WTC11 (cell line): Measurements from ENCODE around the gene ADAT3. TPM values are rescaled to one million over a fixed set of nuclear protein-coding genes. Genes with fewer than 3 reads are reported as not detected.

Source experiments
- ATAC-seq: fragments of 200-7000 bp; cut with Tn5 transposase; 2 replicates; pipeline ENCODE4 v1.10.0; 2021; ENCODE audit warnings: mild to moderate bottlenecking, moderate library complexity
- CTCF ChIA-PET: fragments of 300-600 bp; sonication (Branson Sonifier 250); formaldehyde crosslinking; loops from one replicate; lab custom pipeline; 2021; ENCODE audit warnings: antibody characterized with exemption; lab: Charles Lee
- POLR2A ChIA-PET: fragments of 350-600 bp; sonication (Branson Sonifier 250); formaldehyde crosslinking; loops from one replicate; lab custom pipeline; 2021; ENCODE audit warnings: antibody characterized with exemption; lab: Charles Lee
- DNase-seq: peaks from one replicate; pipeline ENCODE4 v3.0.0; 2021; ENCODE audit warnings: low spot score
- H3K27ac Mint-ChIP-seq: 2 replicates; pipeline ENCODE4 v1.8.0; 2021; ENCODE audit warnings: mixed read lengths
- H3K27me3 Mint-ChIP-seq: 2 replicates; pipeline ENCODE4 v1.8.0; 2021; ENCODE audit warnings: low read depth, mild to moderate bottlenecking, moderate library complexity, mixed read lengths
- H3K36me3 Mint-ChIP-seq: 2 replicates; pipeline ENCODE4 v1.8.0; 2021; ENCODE audit warnings: mixed read lengths
- H3K4me1 Mint-ChIP-seq: 2 replicates; pipeline ENCODE4 v1.8.0; 2022; ENCODE audit warnings: mixed read lengths
- H3K4me3 Mint-ChIP-seq: 2 replicates; pipeline ENCODE4 v1.8.0; 2021; ENCODE audit warnings: mild to moderate bottlenecking, moderate library complexity, mixed read lengths
- H3K9me3 Mint-ChIP-seq: 2 replicates; pipeline ENCODE4 v1.8.0; 2021; ENCODE audit warnings: mixed read lengths
- ELF4 ChIP-seq: sonication (generic); formaldehyde crosslinking; IDR thresholded peaks from 2 replicates; pipeline ENCODE4 v1.8.1; 2022; ENCODE audit warnings: low read depth, mild to moderate bottlenecking, moderate library complexity, missing genetic modification reagents
- FOXK1 ChIP-seq: sonication (generic); formaldehyde crosslinking; IDR thresholded peaks from 2 replicates; pipeline ENCODE4 v1.8.0; 2022; ENCODE audit warnings: mild to moderate bottlenecking, moderate library complexity, missing genetic modification reagents
- FOXP1 ChIP-seq: sonication (generic); formaldehyde crosslinking; IDR thresholded peaks from 2 replicates; pipeline ENCODE4 v1.8.0; 2022; ENCODE audit warnings: missing genetic modification reagents, mild to moderate bottlenecking, moderate library complexity, borderline replicate concordance
- HMGA2 ChIP-seq: fragments of 250-450 bp; sonication (Bioruptor Pico); IDR thresholded peaks from 2 replicates; pipeline ENCODE4 v1.4.0; 2021; ENCODE audit warnings: mild to moderate bottlenecking, moderate library complexity
- JAZF1 ChIP-seq: fragments of 250-450 bp; sonication (Bioruptor Pico); IDR thresholded peaks from 2 replicates; pipeline ENCODE4 v1.9.0; 2021; ENCODE audit warnings: moderate library complexity, mild to moderate bottlenecking, inconsistent platforms
- JUN ChIP-seq: sonication (generic); formaldehyde crosslinking; IDR thresholded peaks from 2 replicates; pipeline ENCODE4 v1.8.0; 2023; ENCODE audit warnings: mild to moderate bottlenecking, missing genetic modification reagents
- SP1 ChIP-seq: sonication (generic); formaldehyde crosslinking; conservative IDR thresholded peaks from 2 replicates; pipeline ENCODE4 v1.8.1; 2022; ENCODE audit warnings: missing genetic modification reagents
- ZNF232 ChIP-seq: sonication (generic); formaldehyde crosslinking; IDR thresholded peaks from 2 replicates; pipeline ENCODE4 v1.8.0; 2022; ENCODE audit warnings: mild to moderate bottlenecking, missing genetic modification reagents
- ZNF317 ChIP-seq: sonication (generic); formaldehyde crosslinking; IDR thresholded peaks from 2 replicates; pipeline ENCODE4 v1.8.1; 2023; ENCODE audit warnings: low read depth, mild to moderate bottlenecking, moderate library complexity, missing genetic modification reagents, borderline replicate concordance
- total RNA-seq: library from RNA; stranded (reverse); gene quantifications from 3 replicates; pipeline ENCODE4 v1.2.3, GENCODE V29; 2021
- TF ChIP-seq, protein P1 (sequence below): sonication (generic); formaldehyde crosslinking; IDR thresholded peaks from 2 replicates; pipeline ENCODE4 v1.8.1; 2023; ENCODE audit warnings: mild to moderate bottlenecking, missing genetic modification reagents, moderate library complexity
- TF ChIP-seq, protein P2 (sequence below): fragments of 250-450 bp; sonication (Bioruptor Pico); IDR thresholded peaks from 2 replicates; pipeline ENCODE4 v1.9.0; 2021; ENCODE audit warnings: mild to moderate bottlenecking
- TF ChIP-seq, protein P3 (sequence below): sonication (generic); formaldehyde crosslinking; IDR thresholded peaks from 2 replicates; pipeline ENCODE4 v1.8.1; 2023; ENCODE audit warnings: mild to moderate bottlenecking, missing genetic modification reagents, borderline replicate concordance
- TF ChIP-seq, protein P4 (sequence below): fragments of 250-450 bp; sonication (Bioruptor Pico); conservative IDR thresholded peaks from 2 replicates; pipeline ENCODE4 v1.9.0; 2021; ENCODE audit warnings: mild to moderate bottlenecking
- TF ChIP-seq, protein P5 (sequence below): sonication (generic); formaldehyde crosslinking; IDR thresholded peaks from 2 replicates; pipeline ENCODE4 v1.8.0; 2022; ENCODE audit warnings: mild to moderate bottlenecking, missing genetic modification reagents
- TF ChIP-seq, protein P6 (sequence below): sonication (generic); formaldehyde crosslinking; IDR thresholded peaks from 2 replicates; pipeline ENCODE4 v1.8.1; 2022; ENCODE audit warnings: missing genetic modification reagents, borderline replicate concordance
- TF ChIP-seq, protein P7 (sequence below): sonication (generic); formaldehyde crosslinking; conservative IDR thresholded peaks from 2 replicates; pipeline ENCODE4 v1.8.1; 2022; ENCODE audit warnings: mild to moderate bottlenecking, missing genetic modification reagents

The ADAT3 gene
- total RNA-seq, 1 experiment from 2014 or later: 20.3 TPM

DNA sequence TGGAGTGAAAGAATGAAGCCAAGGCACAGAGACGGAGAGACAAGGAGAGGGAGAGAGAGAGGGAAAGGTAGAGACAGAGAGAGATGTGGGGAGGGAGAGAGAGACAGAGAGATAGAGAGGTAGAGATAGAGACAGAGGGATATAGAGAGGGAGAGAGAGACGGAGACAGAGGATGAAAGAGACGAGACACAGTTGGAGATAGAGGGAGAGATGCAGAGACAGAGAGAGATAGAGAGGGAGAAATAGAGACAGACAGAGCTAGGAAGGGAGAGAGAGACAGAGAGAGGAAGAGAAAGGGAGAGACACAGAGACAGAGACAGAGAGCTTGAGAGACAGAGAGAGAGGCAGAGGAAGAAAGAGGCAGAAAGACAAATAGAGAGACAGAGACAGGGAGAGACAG is 31.2 kb downstream of the ADAT3 start:
- ATAC-seq: no peak
- peaks cover 9% of the 10 kb centered on the region for H3K4me1 Mint-ChIP-seq
- TF ChIP-seq, protein P1, sequence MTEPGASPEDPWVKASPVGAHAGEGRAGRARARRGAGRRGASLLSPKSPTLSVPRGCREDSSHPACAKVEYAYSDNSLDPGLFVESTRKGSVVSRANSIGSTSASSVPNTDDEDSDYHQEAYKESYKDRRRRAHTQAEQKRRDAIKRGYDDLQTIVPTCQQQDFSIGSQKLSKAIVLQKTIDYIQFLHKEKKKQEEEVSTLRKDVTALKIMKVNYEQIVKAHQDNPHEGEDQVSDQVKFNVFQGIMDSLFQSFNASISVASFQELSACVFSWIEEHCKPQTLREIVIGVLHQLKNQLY: no peak
- TF ChIP-seq, all 79 proteins: peak for 0
- Mint-ChIP-seq H3K36me3 (peaks cover 7% of the 10 kb centered on the region), H3K27ac (peak overlapping the region; percentile 37; the same call in 1 of the 2 replicates), H3K9me3 (peaks cover 11% of the 10 kb centered on the region), H3K4me3 (no peak overlapping the region), H3K27me3 (peaks cover 18% of the 10 kb centered on the region)
- ChIA-PET CTCF (interaction anchor here (2.1 kb wide), 1 partner anchor 10 kb away, joined by 6 read pairs; no protein-coding TSS in a partner anchor), POLR2A (interaction anchor here (0.6 kb wide), 1 partner anchor 204 kb away, joined by 10 read pairs; no protein-coding TSS in a partner anchor)
- DNase-seq: no peak

DNA sequence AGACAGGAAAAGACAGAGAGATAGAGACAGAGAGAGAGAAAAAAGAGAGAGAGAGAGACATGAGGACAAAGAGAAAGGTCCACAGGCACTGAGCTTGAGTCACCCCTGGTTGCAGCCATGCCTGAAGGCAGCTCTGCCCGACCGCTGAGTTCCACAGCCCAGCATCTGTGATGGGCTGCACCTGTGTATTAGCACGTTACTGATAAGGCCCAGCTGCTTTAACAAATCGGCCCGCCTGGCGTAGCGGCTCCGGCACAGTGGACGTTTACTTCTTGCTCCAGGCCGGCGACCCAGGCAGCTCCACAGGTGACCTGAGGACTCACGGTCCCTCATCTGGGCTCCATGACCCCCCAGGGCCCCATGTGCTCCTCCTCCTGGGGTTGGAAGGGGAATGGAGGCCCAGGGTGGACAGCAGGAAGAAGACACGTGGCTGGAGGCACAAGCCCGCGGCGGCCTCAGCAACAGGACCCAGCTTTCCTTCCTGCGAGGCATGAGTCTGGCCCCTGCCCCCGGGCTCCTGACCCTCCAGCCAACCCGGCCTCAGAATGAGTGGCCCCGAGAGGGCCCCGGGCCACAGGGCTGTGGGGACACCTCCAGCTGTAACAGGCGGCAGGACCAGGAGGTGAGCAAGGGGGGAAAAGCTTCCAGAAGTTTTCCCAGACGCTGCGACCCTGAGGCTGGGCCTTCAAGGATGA is 31.9 kb downstream of the ADAT3 start:
- H3K9me3 Mint-ChIP-seq: peaks cover 6% of the 10 kb centered on the region
- ATAC-seq: no peak
- TF ChIP-seq ZNF317: no peak
- no peak for TF ChIP-seq ZNF232
- TF ChIP-seq, protein P2, sequence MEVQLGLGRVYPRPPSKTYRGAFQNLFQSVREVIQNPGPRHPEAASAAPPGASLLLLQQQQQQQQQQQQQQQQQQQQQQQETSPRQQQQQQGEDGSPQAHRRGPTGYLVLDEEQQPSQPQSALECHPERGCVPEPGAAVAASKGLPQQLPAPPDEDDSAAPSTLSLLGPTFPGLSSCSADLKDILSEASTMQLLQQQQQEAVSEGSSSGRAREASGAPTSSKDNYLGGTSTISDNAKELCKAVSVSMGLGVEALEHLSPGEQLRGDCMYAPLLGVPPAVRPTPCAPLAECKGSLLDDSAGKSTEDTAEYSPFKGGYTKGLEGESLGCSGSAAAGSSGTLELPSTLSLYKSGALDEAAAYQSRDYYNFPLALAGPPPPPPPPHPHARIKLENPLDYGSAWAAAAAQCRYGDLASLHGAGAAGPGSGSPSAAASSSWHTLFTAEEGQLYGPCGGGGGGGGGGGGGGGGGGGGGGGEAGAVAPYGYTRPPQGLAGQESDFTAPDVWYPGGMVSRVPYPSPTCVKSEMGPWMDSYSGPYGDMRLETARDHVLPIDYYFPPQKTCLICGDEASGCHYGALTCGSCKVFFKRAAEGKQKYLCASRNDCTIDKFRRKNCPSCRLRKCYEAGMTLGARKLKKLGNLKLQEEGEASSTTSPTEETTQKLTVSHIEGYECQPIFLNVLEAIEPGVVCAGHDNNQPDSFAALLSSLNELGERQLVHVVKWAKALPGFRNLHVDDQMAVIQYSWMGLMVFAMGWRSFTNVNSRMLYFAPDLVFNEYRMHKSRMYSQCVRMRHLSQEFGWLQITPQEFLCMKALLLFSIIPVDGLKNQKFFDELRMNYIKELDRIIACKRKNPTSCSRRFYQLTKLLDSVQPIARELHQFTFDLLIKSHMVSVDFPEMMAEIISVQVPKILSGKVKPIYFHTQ: no peak
- TF ChIP-seq, protein P3, sequence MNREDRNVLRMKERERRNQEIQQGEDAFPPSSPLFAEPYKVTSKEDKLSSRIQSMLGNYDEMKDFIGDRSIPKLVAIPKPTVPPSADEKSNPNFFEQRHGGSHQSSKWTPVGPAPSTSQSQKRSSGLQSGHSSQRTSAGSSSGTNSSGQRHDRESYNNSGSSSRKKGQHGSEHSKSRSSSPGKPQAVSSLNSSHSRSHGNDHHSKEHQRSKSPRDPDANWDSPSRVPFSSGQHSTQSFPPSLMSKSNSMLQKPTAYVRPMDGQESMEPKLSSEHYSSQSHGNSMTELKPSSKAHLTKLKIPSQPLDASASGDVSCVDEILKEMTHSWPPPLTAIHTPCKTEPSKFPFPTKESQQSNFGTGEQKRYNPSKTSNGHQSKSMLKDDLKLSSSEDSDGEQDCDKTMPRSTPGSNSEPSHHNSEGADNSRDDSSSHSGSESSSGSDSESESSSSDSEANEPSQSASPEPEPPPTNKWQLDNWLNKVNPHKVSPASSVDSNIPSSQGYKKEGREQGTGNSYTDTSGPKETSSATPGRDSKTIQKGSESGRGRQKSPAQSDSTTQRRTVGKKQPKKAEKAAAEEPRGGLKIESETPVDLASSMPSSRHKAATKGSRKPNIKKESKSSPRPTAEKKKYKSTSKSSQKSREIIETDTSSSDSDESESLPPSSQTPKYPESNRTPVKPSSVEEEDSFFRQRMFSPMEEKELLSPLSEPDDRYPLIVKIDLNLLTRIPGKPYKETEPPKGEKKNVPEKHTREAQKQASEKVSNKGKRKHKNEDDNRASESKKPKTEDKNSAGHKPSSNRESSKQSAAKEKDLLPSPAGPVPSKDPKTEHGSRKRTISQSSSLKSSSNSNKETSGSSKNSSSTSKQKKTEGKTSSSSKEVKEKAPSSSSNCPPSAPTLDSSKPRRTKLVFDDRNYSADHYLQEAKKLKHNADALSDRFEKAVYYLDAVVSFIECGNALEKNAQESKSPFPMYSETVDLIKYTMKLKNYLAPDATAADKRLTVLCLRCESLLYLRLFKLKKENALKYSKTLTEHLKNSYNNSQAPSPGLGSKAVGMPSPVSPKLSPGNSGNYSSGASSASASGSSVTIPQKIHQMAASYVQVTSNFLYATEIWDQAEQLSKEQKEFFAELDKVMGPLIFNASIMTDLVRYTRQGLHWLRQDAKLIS: no peak
- no peak for TF ChIP-seq ELF4 (CRISPR knock-in tag)
- TF ChIP-seq, protein P4, sequence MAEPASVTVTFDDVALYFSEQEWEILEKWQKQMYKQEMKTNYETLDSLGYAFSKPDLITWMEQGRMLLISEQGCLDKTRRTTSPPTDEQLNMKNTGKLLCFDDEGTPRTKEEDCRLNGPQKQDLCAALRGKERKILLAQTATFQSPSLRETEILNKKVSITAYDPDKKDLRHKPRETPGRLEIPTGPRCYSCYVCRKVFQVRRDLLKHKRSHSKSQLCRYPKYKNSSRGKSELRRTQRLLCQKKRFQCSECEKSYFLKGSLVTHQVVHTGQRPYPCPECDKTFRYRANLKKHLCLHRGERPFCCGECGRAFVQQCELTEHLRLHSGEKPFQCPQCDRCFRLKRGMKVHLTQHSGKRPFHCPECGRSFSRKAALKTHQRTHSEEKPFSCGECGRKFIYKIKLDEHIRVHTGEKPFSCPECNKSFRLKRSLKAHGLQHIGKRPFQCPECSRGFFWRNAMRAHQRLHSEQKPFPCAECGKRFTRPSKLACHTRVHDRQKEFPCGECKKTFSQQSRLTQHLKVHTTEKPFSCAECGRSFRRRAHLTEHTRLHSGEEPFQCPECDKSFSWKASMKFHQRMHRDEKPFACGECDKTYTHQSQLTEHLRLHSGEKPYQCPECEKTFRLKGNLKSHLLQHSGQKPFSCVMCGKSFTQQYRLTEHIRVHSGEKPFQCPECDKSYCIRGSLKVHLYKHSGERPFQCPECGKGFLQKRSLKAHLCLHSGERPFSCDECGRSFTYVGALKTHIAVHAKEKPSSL (CRISPR knock-in tag): no peak
- no peak for TF ChIP-seq JUN (CRISPR knock-in tag)
- TF ChIP-seq HMGA2 (CRISPR knock-in tag): no peak
- no peak for TF ChIP-seq JAZF1 (CRISPR knock-in tag)
- TF ChIP-seq, protein P1: no peak
- TF ChIP-seq, protein P5, sequence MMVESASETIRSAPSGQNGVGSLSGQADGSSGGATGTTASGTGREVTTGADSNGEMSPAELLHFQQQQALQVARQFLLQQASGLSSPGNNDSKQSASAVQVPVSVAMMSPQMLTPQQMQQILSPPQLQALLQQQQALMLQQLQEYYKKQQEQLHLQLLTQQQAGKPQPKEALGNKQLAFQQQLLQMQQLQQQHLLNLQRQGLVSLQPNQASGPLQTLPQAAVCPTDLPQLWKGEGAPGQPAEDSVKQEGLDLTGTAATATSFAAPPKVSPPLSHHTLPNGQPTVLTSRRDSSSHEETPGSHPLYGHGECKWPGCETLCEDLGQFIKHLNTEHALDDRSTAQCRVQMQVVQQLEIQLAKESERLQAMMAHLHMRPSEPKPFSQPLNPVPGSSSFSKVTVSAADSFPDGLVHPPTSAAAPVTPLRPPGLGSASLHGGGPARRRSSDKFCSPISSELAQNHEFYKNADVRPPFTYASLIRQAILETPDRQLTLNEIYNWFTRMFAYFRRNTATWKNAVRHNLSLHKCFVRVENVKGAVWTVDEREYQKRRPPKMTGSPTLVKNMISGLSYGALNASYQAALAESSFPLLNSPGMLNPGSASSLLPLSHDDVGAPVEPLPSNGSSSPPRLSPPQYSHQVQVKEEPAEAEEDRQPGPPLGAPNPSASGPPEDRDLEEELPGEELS: no peak
- TF ChIP-seq FOXK1: no peak
- TF ChIP-seq FOXP1 (CRISPR knock-in tag): no peak
- TF ChIP-seq, protein P6, sequence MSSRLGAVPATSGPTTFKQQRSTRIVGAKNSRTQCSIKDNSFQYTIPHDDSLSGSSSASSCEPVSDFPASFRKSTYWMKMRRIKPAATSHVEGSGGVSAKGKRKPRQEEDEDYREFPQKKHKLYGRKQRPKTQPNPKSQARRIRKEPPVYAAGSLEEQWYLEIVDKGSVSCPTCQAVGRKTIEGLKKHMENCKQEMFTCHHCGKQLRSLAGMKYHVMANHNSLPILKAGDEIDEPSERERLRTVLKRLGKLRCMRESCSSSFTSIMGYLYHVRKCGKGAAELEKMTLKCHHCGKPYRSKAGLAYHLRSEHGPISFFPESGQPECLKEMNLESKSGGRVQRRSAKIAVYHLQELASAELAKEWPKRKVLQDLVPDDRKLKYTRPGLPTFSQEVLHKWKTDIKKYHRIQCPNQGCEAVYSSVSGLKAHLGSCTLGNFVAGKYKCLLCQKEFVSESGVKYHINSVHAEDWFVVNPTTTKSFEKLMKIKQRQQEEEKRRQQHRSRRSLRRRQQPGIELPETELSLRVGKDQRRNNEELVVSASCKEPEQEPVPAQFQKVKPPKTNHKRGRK (CRISPR knock-in tag): no peak
- no peak for TF ChIP-seq SP1 (CRISPR knock-in tag)
- TF ChIP-seq, protein P7, sequence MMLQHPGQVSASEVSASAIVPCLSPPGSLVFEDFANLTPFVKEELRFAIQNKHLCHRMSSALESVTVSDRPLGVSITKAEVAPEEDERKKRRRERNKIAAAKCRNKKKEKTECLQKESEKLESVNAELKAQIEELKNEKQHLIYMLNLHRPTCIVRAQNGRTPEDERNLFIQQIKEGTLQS (CRISPR knock-in tag): no peak
- POLR2A ChIA-PET: no interaction called here
- CTCF ChIA-PET: interaction anchor here (1.3 to 2.1 kb wide), 2 partner anchors 9 to 40 kb away, joined by 5 to 6 read pairs; no protein-coding TSS in a partner anchor
- no peak for DNase-seq
- H3K27me3 Mint-ChIP-seq: peaks cover 12% of the 10 kb centered on the region
- peaks cover 4% of the 10 kb centered on the region for H3K36me3 Mint-ChIP-seq
- 0 out of 2 replicates have a peak overlapping the region, but pooled peaks have one; percentile 37 for H3K27ac Mint-ChIP-seq
- peaks cover 9% of the 10 kb centered on the region for H3K4me1 Mint-ChIP-seq
- H3K4me3 Mint-ChIP-seq: no peak overlapping the region
